ENCODE results near the gene YKT6.
"Not testable (repeated sequence)": the region's sequence is repeated elsewhere in the genome, so short reads cannot be mapped to it uniquely, and the experiment has no call there.

GRCh38 chr7:44171901-44172300 is 28.9 kb upstream of the YKT6 start:
- TF ChIP-seq, protein P1, sequence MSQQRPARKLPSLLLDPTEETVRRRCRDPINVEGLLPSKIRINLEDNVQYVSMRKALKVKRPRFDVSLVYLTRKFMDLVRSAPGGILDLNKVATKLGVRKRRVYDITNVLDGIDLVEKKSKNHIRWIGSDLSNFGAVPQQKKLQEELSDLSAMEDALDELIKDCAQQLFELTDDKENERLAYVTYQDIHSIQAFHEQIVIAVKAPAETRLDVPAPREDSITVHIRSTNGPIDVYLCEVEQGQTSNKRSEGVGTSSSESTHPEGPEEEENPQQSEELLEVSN (IDR thresholded peaks at IDR 0.05): not testable (repeated sequence)
- TF ChIP-seq, protein P2, sequence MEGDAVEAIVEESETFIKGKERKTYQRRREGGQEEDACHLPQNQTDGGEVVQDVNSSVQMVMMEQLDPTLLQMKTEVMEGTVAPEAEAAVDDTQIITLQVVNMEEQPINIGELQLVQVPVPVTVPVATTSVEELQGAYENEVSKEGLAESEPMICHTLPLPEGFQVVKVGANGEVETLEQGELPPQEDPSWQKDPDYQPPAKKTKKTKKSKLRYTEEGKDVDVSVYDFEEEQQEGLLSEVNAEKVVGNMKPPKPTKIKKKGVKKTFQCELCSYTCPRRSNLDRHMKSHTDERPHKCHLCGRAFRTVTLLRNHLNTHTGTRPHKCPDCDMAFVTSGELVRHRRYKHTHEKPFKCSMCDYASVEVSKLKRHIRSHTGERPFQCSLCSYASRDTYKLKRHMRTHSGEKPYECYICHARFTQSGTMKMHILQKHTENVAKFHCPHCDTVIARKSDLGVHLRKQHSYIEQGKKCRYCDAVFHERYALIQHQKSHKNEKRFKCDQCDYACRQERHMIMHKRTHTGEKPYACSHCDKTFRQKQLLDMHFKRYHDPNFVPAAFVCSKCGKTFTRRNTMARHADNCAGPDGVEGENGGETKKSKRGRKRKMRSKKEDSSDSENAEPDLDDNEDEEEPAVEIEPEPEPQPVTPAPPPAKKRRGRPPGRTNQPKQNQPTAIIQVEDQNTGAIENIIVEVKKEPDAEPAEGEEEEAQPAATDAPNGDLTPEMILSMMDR (IDR thresholded peaks at IDR 0.05; ENCODE audit: control extremely low read depth in 1 of 3, insufficient read depth in 1 of 3, low read depth in 1 of 3, low read length in 3 of 3): not testable (repeated sequence)
- TF ChIP-seq TAF7 (optimal IDR thresholded peaks at IDR 0.05; ENCODE audit: borderline replicate concordance, low read depth, low read length): not testable (repeated sequence)

Data from H1 (cell line).